A549 (cell line): ENCODE results near the gene OR1F1. TPM values are rescaled to one million over a fixed set of nuclear protein-coding genes. Genes with fewer than 3 reads are reported as not detected.

Source experiments
- ATAC-seq, 2 experiments: fragments of 200-7000 bp in 1 of 2; fragments of >200 bp in 1 of 2; cut with Nextera tagmentation in 1 of 2; cut with Tn5 transposase in 1 of 2; 3 replicates each; pipeline versions ENCODE4 v1.8.0 to v1.9.1; 2018 to 2020; ENCODE audit warnings: mild to moderate bottlenecking in 1 of 2, moderate library complexity in 1 of 2
- CTCF ChIA-PET: fragments of 300-600 bp; sonication (Branson Sonifier 250); formaldehyde crosslinking; extraction: SDS; loops from one replicate; lab custom pipeline; 2021; ENCODE audit warnings: antibody characterized with exemption, inconsistent platforms; lab: Yijun Ruan, JAX
- POLR2A ChIA-PET: fragments of 350-600 bp; formaldehyde crosslinking; extraction: SDS; loops from one replicate; lab custom pipeline; 2021; ENCODE audit warnings: antibody characterized with exemption, inconsistent platforms; lab: Yijun Ruan, JAX
- DNase-seq, 2 experiments: peaks; one replicate each; pipeline versions ENCODE4 v3.0.0 to v3.0.0-alpha.2; 2011 to 2016; ENCODE audit warnings: low read depth in 1 of 2, low spot score in 1 of 2
- FAIRE-seq: peaks from 2 replicates; lab custom pipeline; 2011; peaks lifted over from hg19 to GRCh38; lab: Jason Lieb, UNC
- H3K27ac ChIP-seq, 2 experiments: fragments of >200 bp; sonication (Bioruptor Twin); formaldehyde crosslinking; 3 replicates each; pipeline ENCODE4 v1.5.1; 2016 to 2017
- H3K4me1 ChIP-seq: fragments of >200 bp; sonication (Bioruptor Twin); formaldehyde crosslinking; 3 replicates; pipeline ENCODE4 v1.6.1; 2016
- H3K4me2 ChIP-seq: fragments of >200 bp; sonication (Bioruptor Twin); formaldehyde crosslinking; 3 replicates; pipeline ENCODE4 v1.6.1; 2016
- H3K4me3 ChIP-seq: fragments of >200 bp; sonication (Bioruptor Twin); formaldehyde crosslinking; 3 replicates; pipeline ENCODE4 v1.5.1; 2016
- H3K9me3 ChIP-seq: fragments of >200 bp; sonication (Bioruptor Twin); formaldehyde crosslinking; 3 replicates; pipeline ENCODE4 v1.6.1; 2016
- CBX2 ChIP-seq: fragments of 200-600 bp; sonication (generic); IDR thresholded peaks from 2 replicates; pipeline ENCODE4 v1.6.1; 2016; ENCODE audit warnings: low read depth, mild to moderate bottlenecking, borderline replicate concordance
- CEBPB ChIP-seq, 2 experiments: fragments of >200 bp in 1 of 2; sonication (Bioruptor Twin) in 1 of 2; formaldehyde crosslinking in 1 of 2; IDR thresholded peaks; 2 replicates each; pipeline ENCODE4 v1.6.1; 2012 to 2016
- CHD4 ChIP-seq: fragments of 200-600 bp; sonication (generic); IDR thresholded peaks from 2 replicates; pipeline ENCODE4 v1.6.1; 2016; ENCODE audit warnings: antibody characterized with exemption, mild to moderate bottlenecking, borderline replicate concordance
- EHF ChIP-seq: fragments of 250-450 bp; sonication (Bioruptor Pico); IDR thresholded peaks from 2 replicates; pipeline ENCODE4 v1.5.0; 2020; ENCODE audit warnings: mild to moderate bottlenecking
- EP300 ChIP-seq, 2 experiments: fragments of >200 bp; sonication (Bioruptor Twin); formaldehyde crosslinking; IDR thresholded peaks; 2 replicates in 1 of 2; 3 replicates in 1 of 2; pipeline ENCODE4 v1.6.1; 2016 to 2017
- FOSB ChIP-seq: fragments of 250-450 bp; sonication (Bioruptor Pico); IDR thresholded peaks from 2 replicates; pipeline ENCODE4 v1.5.0; 2020; ENCODE audit warnings: mild to moderate bottlenecking, moderate library complexity
- GATA3 ChIP-seq: IDR thresholded peaks from 2 replicates; pipeline ENCODE4 v1.6.1; 2012; ENCODE audit warnings: borderline replicate concordance
- HDAC2 ChIP-seq: fragments of 200-600 bp; sonication (generic); IDR thresholded peaks from 2 replicates; pipeline ENCODE4 v1.6.1; 2016
- HEYL ChIP-seq: fragments of 250-450 bp; sonication (Bioruptor Pico); IDR thresholded peaks from 2 replicates; pipeline ENCODE4 v1.8.0; 2021; ENCODE audit warnings: mild to moderate bottlenecking, moderate library complexity
- HOXA7 ChIP-seq: fragments of 250-450 bp; sonication (Bioruptor Pico); IDR thresholded peaks from 2 replicates; pipeline ENCODE4 v1.5.0; 2020; ENCODE audit warnings: mild to moderate bottlenecking, moderate library complexity
- HOXB13 ChIP-seq: fragments of 250-450 bp; sonication (Bioruptor Pico); IDR thresholded peaks from 2 replicates; pipeline ENCODE4 v1.5.0; 2020; ENCODE audit warnings: low read depth, mild to moderate bottlenecking, moderate library complexity
- JUNB ChIP-seq: fragments of >200 bp; sonication (Bioruptor Twin); formaldehyde crosslinking; IDR thresholded peaks from 2 replicates; pipeline ENCODE4 v1.6.1; 2016
- KDM5A ChIP-seq: fragments of 200-600 bp; sonication (generic); IDR thresholded peaks from 2 replicates; pipeline ENCODE4 v1.6.1; 2016; ENCODE audit warnings: antibody characterized with exemption, mild to moderate bottlenecking
- MYC ChIP-seq: IDR thresholded peaks from 2 replicates; pipeline ENCODE4 v1.6.1; 2012; ENCODE audit warnings: mild to moderate bottlenecking, inconsistent platforms, low read length, improper control_type of control experiment, borderline replicate concordance
- NPAS2 ChIP-seq: fragments of 250-450 bp; sonication (Bioruptor Pico); IDR thresholded peaks from 2 replicates; pipeline ENCODE4 v1.8.0; 2022; ENCODE audit warnings: mild to moderate bottlenecking, moderate library complexity, borderline replicate concordance
- POLR2AphosphoS2 ChIP-seq: conservative IDR thresholded peaks from 2 replicates; pipeline ENCODE4 v1.6.1; 2012; ENCODE audit warnings: low read length, improper control_type of control experiment, inconsistent platforms
- RFX5 ChIP-seq: fragments of 450-650 bp; IDR thresholded peaks from 2 replicates; pipeline ENCODE4 v1.7.1; 2014; ENCODE audit warnings: antibody characterized with exemption, mild to moderate bottlenecking, moderate library complexity
- RNF2 ChIP-seq: fragments of 200-600 bp; sonication (generic); IDR thresholded peaks from 2 replicates; pipeline ENCODE4 v1.6.1; 2016; ENCODE audit warnings: low read depth, mild to moderate bottlenecking, antibody characterized with exemption, moderate library complexity, borderline replicate concordance
- TP53 ChIP-seq: fragments of 250-450 bp; sonication (Bioruptor Pico); IDR thresholded peaks from 2 replicates; pipeline ENCODE4 v1.5.0; 2021; ENCODE audit warnings: mild to moderate bottlenecking, moderate library complexity
- ZC3H11A ChIP-seq: fragments of 450-650 bp; IDR thresholded peaks from 2 replicates; pipeline ENCODE4 v1.6.1; 2014; ENCODE audit warnings: antibody characterized with exemption, mild to moderate bottlenecking
- ZFP36 ChIP-seq: fragments of 450-650 bp; IDR thresholded peaks from 2 replicates; pipeline ENCODE4 v1.6.1; 2014; ENCODE audit warnings: borderline replicate concordance; ENCODE audit not compliant: partially characterized antibody
- ZSCAN20 ChIP-seq: fragments of 250-450 bp; sonication (Bioruptor Pico); IDR thresholded peaks from 2 replicates; pipeline ENCODE4 v1.8.0; 2022; ENCODE audit warnings: mild to moderate bottlenecking, moderate library complexity
- WGBS: methylation state at CpG from one replicate; pipeline ENCODE4 v1.1.6; 2017; ENCODE audit errors: missing lambda C conversion rate; 5-methylcytosine and 5-hydroxymethylcytosine counted together
- polyA plus RNA-seq, 4 experiments: library from polyadenylated mRNA; depleted of rRNA in 3 of 4; stranded (reverse); fragments of >200 nt; fragmentation: RNase III in 1 of 4; extraction: RNeasy Plus Mini Kit Qiagen cat#74134 plus additional on column Dnase treatment in 1 of 4; gene quantifications; 2 replicates in 3 of 4; 3 replicates in 1 of 4; pipeline ENCODE4 v1.2.3, GENCODE V29; 2011 to 2017
- TF ChIP-seq, protein P1 (sequence below): fragments of 150-350 bp; IDR thresholded peaks from 2 replicates; pipeline ENCODE4 v1.6.1; 2014; ENCODE audit warnings: low read depth, mild to moderate bottlenecking, low read length
- TF ChIP-seq, protein P2 (sequence below): fragments of 250-450 bp; sonication (Bioruptor Pico); IDR thresholded peaks from 2 replicates; pipeline ENCODE4 v1.5.0; 2020; ENCODE audit warnings: low read depth, mild to moderate bottlenecking, moderate library complexity
- TF ChIP-seq, protein P3 (sequence below): fragments of 450-650 bp; IDR thresholded peaks from 2 replicates; pipeline ENCODE4 v1.6.1; 2014; ENCODE audit warnings: antibody characterized with exemption

Gene OR1F1
- polyA plus RNA-seq, 2 of the 4 experiments (the other 2 are of a cell fraction): 0.31 to 1.3 TPM

DNA sequence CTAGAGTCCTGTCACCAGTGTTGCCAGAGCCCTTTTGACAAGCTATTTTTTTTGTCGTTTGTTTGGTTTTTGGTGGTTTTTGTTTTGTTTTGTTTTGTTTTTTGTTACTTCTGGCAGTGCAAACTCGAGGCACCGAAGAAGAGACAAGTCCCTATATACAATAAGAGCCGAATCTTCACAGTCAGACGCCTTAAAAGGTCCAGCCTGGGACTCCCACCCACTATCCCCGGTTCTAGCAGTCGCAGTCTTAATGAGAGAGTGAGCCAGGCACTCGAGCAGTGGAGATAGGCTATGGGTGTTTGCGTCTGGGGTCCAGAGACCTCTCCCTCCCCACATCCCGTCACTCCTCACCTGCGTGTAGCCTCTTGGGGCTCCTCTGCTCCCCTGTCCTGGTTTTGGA is 1.9 kb downstream of the OR1F1 start:
- ChIA-PET CTCF (interaction anchor here (0.5 to 1.4 kb wide), 4 partner anchors 38 to 324 kb away, joined by 3 to 5 read pairs (median 4); no protein-coding TSS in a partner anchor), POLR2A (interaction anchor here (1.4 kb wide), 1 partner anchor 267 kb away, joined by 3 read pairs; no protein-coding TSS in a partner anchor)
- FAIRE-seq: no peak
- Histone ChIP-seq H3K4me2 (peak overlapping the region; percentile 91), H3K4me3 (peak overlapping the region; percentile 71), H3K27ac (peak overlapping the region in 1 of 2 experiments; percentile 45; a peak in 3 of 6 replicates), H3K9me3 (no peaks in the 10 kb centered on the region), H3K4me1 (peaks cover 14% of the 10 kb centered on the region)
- TF ChIP-seq POLR2AphosphoS2 (no peak), TP53 (CRISPR knock-in tag) (no peak), HOXA7 (CRISPR knock-in tag) (no peak), MYC (no peak), FOSB (CRISPR knock-in tag) (no peak), EHF (no peak), ZFP36 (no peak), ZC3H11A (no peak), EP300 (IDR thresholded peaks at IDR 0.05) (no peak), CEBPB (IDR thresholded peaks at IDR 0.05) (no peak), GATA3 (no peak)
- TF ChIP-seq, protein P1, sequence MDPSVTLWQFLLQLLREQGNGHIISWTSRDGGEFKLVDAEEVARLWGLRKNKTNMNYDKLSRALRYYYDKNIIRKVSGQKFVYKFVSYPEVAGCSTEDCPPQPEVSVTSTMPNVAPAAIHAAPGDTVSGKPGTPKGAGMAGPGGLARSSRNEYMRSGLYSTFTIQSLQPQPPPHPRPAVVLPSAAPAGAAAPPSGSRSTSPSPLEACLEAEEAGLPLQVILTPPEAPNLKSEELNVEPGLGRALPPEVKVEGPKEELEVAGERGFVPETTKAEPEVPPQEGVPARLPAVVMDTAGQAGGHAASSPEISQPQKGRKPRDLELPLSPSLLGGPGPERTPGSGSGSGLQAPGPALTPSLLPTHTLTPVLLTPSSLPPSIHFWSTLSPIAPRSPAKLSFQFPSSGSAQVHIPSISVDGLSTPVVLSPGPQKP: no peak
- TF ChIP-seq, protein P2, sequence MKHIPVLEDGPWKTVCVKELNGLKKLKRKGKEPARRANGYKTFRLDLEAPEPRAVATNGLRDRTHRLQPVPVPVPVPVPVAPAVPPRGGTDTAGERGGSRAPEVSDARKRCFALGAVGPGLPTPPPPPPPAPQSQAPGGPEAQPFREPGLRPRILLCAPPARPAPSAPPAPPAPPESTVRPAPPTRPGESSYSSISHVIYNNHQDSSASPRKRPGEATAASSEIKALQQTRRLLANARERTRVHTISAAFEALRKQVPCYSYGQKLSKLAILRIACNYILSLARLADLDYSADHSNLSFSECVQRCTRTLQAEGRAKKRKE (CRISPR knock-in tag): no peak
- no peak for ATAC-seq
- no peak for DNase-seq
- 25% methylated on average over 11 of the region's 11 CpGs for WGBS

DNA sequence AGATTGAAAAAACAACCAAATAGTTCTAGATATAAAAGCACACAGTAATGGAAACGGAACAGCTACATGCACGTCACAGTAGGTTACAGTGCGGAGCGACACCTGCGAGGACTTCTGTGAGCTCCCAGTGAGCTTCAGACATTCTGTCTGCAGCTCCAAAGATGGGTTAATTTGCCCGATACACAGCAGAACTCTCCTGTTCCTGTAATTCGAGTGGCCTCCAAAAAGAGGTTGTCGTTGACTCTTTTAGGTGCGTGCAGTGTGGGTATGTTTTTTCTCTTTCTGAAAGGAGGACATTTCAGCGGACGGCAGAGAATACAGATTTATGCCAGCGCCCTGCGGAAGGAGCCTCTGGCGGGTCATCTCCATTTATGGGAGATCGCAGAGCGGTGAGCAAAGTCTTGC is 2.9 kb downstream of the OR1F1 start:
- Histone ChIP-seq H3K4me1 (peaks cover 14% of the 10 kb centered on the region), H3K4me2 (peak overlapping the region; percentile 91), H3K4me3 (peak overlapping the region; percentile 71), H3K9me3 (no peaks in the 10 kb centered on the region), H3K27ac (peak overlapping the region in 1 of 2 experiments; percentile 54; a peak in 3 of 6 replicates)
- under 1% methylated on average over 13 of the region's 16 CpGs for WGBS
- no peak for FAIRE-seq
- ChIA-PET POLR2A (interaction anchor here (0.8 to 2.0 kb wide), 3 partner anchors 92 to 266 kb away, joined by 4 to 8 read pairs (median 4); partner anchors contain the start of genes ZNF174 and ZNF263), CTCF (interaction anchor here (0.9 to 1.4 kb wide), 2 partner anchors 39 to 40 kb away, joined by 3 read pairs; no protein-coding TSS in a partner anchor)
- peak; percentile 0 to 4; a peak in 3 of 6 replicates for ATAC-seq
- TF ChIP-seq CHD4: no peak
- DNase-seq: peak in 1 of 2 experiments; percentile 67

DNA sequence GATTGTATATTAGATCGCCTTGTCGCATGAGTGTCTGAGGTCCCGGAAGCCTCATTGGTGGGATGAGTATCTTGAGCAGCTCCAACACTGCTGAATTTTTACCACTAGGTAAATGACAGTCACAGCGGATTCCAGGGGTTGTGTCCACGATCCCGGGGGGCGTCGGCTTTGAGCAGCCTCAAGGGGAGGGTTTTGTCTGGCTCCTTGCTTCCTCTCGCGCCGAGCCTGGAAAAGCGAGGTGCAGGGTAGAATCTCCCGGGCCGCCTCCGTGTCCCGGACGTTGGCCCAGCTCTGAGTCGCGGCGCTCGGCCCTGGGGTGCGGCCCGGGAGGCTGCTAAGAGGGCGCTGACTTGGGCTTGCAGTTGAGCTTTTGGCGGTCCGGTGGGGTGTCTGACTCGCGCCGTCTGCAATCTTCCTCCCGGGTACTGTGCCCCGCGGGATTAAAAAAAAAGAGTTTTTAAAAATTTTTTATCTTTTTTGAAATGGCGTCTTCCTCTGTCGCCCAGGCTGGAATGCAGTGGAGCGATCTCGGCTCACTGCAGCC is 4.5 kb downstream of the OR1F1 start:
- H3K27ac ChIP-seq: no peak overlapping the region
- 91% methylated on average over 36 of the region's 36 CpGs for WGBS
- ATAC-seq (no peak), FAIRE-seq (no peak), DNase-seq (no peak)
- no peak overlapping the region for H3K4me3 ChIP-seq
- H3K4me2 ChIP-seq: no peak overlapping the region
- no peaks in the 10 kb centered on the region for H3K9me3 ChIP-seq
- ChIA-PET CTCF (interaction anchor here (0.6 to 1.0 kb wide), 3 partner anchors 8 to 189 kb away, joined by 3 to 4 read pairs (median 4); no protein-coding TSS in a partner anchor), POLR2A (interaction anchor here (0.8 to 2.0 kb wide), 2 partner anchors 90 to 265 kb away, joined by 3 to 8 read pairs; partner anchors contain the start of gene ZNF263)
- TF ChIP-seq RFX5 (no peak), JUNB (no peak), EP300 (IDR thresholded peaks at IDR 0.05) (no peak), ZC3H11A (no peak), HEYL (CRISPR knock-in tag) (no peak), FOSB (CRISPR knock-in tag) (no peak), HOXB13 (CRISPR knock-in tag) (no peak), NPAS2 (CRISPR knock-in tag) (no peak), ZSCAN20 (CRISPR knock-in tag) (no peak), RNF2 (no peak), GATA3 (no peak), HDAC2 (no peak), KDM5A (no peak), CBX2 (no peak)
- TF ChIP-seq, protein P2 (CRISPR knock-in tag): no peak
- TF ChIP-seq, protein P3, sequence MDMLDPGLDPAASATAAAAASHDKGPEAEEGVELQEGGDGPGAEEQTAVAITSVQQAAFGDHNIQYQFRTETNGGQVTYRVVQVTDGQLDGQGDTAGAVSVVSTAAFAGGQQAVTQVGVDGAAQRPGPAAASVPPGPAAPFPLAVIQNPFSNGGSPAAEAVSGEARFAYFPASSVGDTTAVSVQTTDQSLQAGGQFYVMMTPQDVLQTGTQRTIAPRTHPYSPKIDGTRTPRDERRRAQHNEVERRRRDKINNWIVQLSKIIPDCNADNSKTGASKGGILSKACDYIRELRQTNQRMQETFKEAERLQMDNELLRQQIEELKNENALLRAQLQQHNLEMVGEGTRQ: no peak
- peaks cover 9% of the 10 kb centered on the region for H3K4me1 ChIP-seq
